ENCODE data around the gene RSRC1.

Gene RSRC1

DNA sequence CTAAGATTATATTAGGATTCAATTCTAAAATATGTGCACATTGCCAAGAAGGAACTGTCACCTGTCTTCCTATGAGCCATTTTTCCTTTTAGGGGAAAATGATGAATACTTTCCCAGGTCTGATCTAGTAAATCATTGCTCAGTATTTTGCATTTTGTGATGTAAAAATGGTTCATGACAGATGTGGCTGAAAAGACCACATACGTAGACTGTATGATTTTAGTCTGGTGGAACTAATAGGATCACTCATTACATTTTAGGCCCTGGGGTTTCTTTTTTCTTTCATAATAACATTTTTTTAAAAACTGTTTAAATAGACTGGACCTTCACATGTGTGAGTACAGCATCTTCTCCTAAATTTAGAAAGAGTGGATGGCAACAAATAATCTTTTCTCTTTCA is 259.4 kb downstream of the RSRC1 start:
- no peaks in the 10 kb centered on the region for H3K4me1 ChIP-seq (ENCODE audit: control insufficient read depth, insufficient read depth, low read depth, low read length)
- no peaks in the 10 kb centered on the region for H3K36me3 ChIP-seq (ENCODE audit: control insufficient read depth in 1 of 2, insufficient read depth in 2 of 2, low read depth in 1 of 2, low read length in 2 of 2)
- H3K79me1 ChIP-seq (replicated peaks; ENCODE audit: low read length, poor library complexity, severe bottlenecking), result no peaks in the 10 kb centered on the region
- no peak overlapping the region for H2AK5ac ChIP-seq (ENCODE audit: low read length, severe bottlenecking)
- no peak for DNase-seq
- H3K18ac ChIP-seq (ENCODE audit: low read depth in 1 of 2, low read length in 2 of 2), result no peak overlapping the region
- no peak overlapping the region for H2BK120ac ChIP-seq (ENCODE audit: low read depth, low read length)
- H2AFZ ChIP-seq (ENCODE audit: low read depth, low read length), result no peak overlapping the region
- no peak overlapping the region for H2BK15ac ChIP-seq (ENCODE audit: low read depth, poor library complexity, severe bottlenecking)
- no peak overlapping the region for H3K9ac ChIP-seq (ENCODE audit: low read length)
- no peak overlapping the region for H3K4me3 ChIP-seq (ENCODE audit: insufficient read depth in 1 of 2, low read depth in 1 of 2, low read length in 2 of 2)
- H3K9me3 ChIP-seq (ENCODE audit: control insufficient read depth, low read length), result peaks cover 3% of the 10 kb centered on the region
- no peak overlapping the region for H3K4ac ChIP-seq (ENCODE audit: low read depth in 1 of 2, low read length in 2 of 2)
- H4K8ac ChIP-seq (ENCODE audit: low read length), result no peak overlapping the region
- no peak overlapping the region for H3K4me2 ChIP-seq (ENCODE audit: low read length, poor library complexity, severe bottlenecking)
- WGBS, result no CpG with 5 or more reads among the region's 1 CpG
- no peak overlapping the region for H3K27ac ChIP-seq (ENCODE audit: low read length, poor library complexity, severe bottlenecking)
- H2BK12ac ChIP-seq (ENCODE audit: low read length in 2 of 2), result no peak overlapping the region
- H3K23ac ChIP-seq (ENCODE audit: low read length in 2 of 2), result no peak overlapping the region
- H3K14ac ChIP-seq (ENCODE audit: low read length in 2 of 2), result no peak overlapping the region
- no peak overlapping the region for H4K91ac ChIP-seq (ENCODE audit: low read length)
- H3K27me3 ChIP-seq (ENCODE audit: control insufficient read depth in 1 of 2, insufficient read depth in 1 of 2, low read length in 2 of 2), result no peaks in the 10 kb centered on the region
- H2BK5ac ChIP-seq (ENCODE audit: low read depth, low read length, poor library complexity, severe bottlenecking), result no peak overlapping the region

DNA sequence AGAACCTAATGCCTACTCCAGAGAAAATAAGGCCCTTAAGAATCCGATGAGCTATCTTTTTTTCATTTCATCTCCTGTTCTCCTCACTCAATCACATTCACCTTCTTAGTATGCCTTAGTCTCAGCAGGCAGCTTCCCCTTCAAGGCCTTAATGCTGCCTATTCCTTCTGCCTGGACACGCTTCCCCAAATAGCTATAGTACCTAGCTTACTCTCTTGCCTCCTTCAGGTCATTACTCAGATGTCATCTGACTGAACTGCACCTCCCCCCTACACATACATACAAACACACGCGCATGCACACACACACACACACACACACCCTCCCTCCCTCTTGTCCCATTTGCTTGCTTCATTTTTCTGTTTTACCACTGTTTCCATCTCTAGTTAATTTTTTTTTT is 269.6 kb downstream of the RSRC1 start:
- H4K91ac ChIP-seq (ENCODE audit: low read length), result no peak overlapping the region
- H2BK120ac ChIP-seq (ENCODE audit: low read depth, low read length), result no peak overlapping the region
- H3K14ac ChIP-seq (ENCODE audit: low read length in 2 of 2), result no peak overlapping the region
- DNase-seq, result no peak
- no peak overlapping the region for H2AFZ ChIP-seq (ENCODE audit: low read depth, low read length)
- H2AK5ac ChIP-seq (ENCODE audit: low read length, severe bottlenecking), result no peak overlapping the region
- H2BK15ac ChIP-seq (ENCODE audit: low read depth, poor library complexity, severe bottlenecking), result no peak overlapping the region
- no peak overlapping the region for H3K4me2 ChIP-seq (ENCODE audit: low read length, poor library complexity, severe bottlenecking)
- no peaks in the 10 kb centered on the region for H3K4me1 ChIP-seq (ENCODE audit: control insufficient read depth, insufficient read depth, low read depth, low read length)
- H3K4me3 ChIP-seq (ENCODE audit: insufficient read depth in 1 of 2, low read depth in 1 of 2, low read length in 2 of 2), result no peak overlapping the region
- H3K27ac ChIP-seq (ENCODE audit: low read length, poor library complexity, severe bottlenecking), result no peak overlapping the region
- no peak overlapping the region for H4K8ac ChIP-seq (ENCODE audit: low read length)
- no peak overlapping the region for H2BK12ac ChIP-seq (ENCODE audit: low read length in 2 of 2)
- peak overlapping the region in 1 of 2 experiments; percentile 48 for H3K18ac ChIP-seq (ENCODE audit: low read depth in 1 of 2, low read length in 2 of 2)
- H3K79me1 ChIP-seq (replicated peaks; ENCODE audit: low read length, poor library complexity, severe bottlenecking), result peaks cover 6% of the 10 kb centered on the region
- H2BK5ac ChIP-seq (ENCODE audit: low read depth, low read length, poor library complexity, severe bottlenecking), result no peak overlapping the region
- WGBS, result 88% methylated on average over 4 of the region's 4 CpGs
- no peaks in the 10 kb centered on the region for H3K36me3 ChIP-seq (ENCODE audit: control insufficient read depth in 1 of 2, insufficient read depth in 2 of 2, low read depth in 1 of 2, low read length in 2 of 2)
- no peak overlapping the region for H3K9ac ChIP-seq (ENCODE audit: low read length)
- no peak overlapping the region for H3K23ac ChIP-seq (ENCODE audit: low read length in 2 of 2)
- no peak overlapping the region for H3K4ac ChIP-seq (ENCODE audit: low read depth in 1 of 2, low read length in 2 of 2)
- H3K9me3 ChIP-seq (ENCODE audit: control insufficient read depth, low read length), result no peaks in the 10 kb centered on the region
- H3K27me3 ChIP-seq (ENCODE audit: control insufficient read depth in 1 of 2, insufficient read depth in 1 of 2, low read length in 2 of 2), result no peaks in the 10 kb centered on the region

DNA sequence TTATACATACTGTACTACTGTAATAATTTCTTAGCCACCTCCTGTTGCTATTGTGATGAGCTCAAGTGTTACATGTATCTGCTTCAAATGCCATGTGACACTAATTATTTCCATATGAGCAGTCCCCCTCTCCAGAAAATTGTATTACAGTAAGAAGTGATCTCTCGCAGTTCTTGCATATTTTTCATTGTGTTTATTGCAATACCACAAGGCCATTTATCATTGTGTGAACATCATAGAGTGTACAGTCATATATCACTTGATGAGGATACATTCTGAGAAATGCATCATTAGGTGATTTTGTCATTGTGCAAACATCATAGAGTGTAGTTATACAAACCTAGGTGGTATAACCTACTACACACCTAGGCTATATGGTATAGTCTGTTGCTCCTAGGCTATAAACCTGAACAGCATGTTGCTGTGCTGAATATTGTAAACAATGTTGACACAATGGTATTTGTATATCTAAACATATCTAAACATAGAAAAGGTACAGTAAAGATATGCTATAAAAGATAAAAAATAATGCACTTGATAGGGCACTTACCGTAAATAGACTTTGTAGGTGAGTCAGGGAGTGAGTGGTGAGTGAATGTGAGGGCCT is 271.5 kb downstream of the RSRC1 start:
- Histone ChIP-seq H2BK5ac (ENCODE audit: low read depth, low read length, poor library complexity, severe bottlenecking) (no peak overlapping the region), H3K9ac (ENCODE audit: low read length) (no peak overlapping the region), H3K9me3 (ENCODE audit: control insufficient read depth, low read length) (no peaks in the 10 kb centered on the region), H3K4ac (ENCODE audit: low read depth in 1 of 2, low read length in 2 of 2) (no peak overlapping the region), H2BK12ac (ENCODE audit: low read length in 2 of 2) (no peak overlapping the region), H4K8ac (ENCODE audit: low read length) (no peak overlapping the region), H4K91ac (ENCODE audit: low read length) (no peak overlapping the region), H3K4me1 (ENCODE audit: control insufficient read depth, insufficient read depth, low read depth, low read length) (no peaks in the 10 kb centered on the region), H3K14ac (ENCODE audit: low read length in 2 of 2) (no peak overlapping the region), H3K27me3 (ENCODE audit: control insufficient read depth in 1 of 2, insufficient read depth in 1 of 2, low read length in 2 of 2) (no peaks in the 10 kb centered on the region), H3K4me2 (ENCODE audit: low read length, poor library complexity, severe bottlenecking) (no peak overlapping the region), H3K4me3 (ENCODE audit: insufficient read depth in 1 of 2, low read depth in 1 of 2, low read length in 2 of 2) (no peak overlapping the region), H3K36me3 (ENCODE audit: control insufficient read depth in 1 of 2, insufficient read depth in 2 of 2, low read depth in 1 of 2, low read length in 2 of 2) (no peaks in the 10 kb centered on the region), H2BK15ac (ENCODE audit: low read depth, poor library complexity, severe bottlenecking) (no peak overlapping the region), H3K79me1 (replicated peaks; ENCODE audit: low read length, poor library complexity, severe bottlenecking) (peaks cover 6% of the 10 kb centered on the region), H3K27ac (ENCODE audit: low read length, poor library complexity, severe bottlenecking) (no peak overlapping the region), H2BK120ac (ENCODE audit: low read depth, low read length) (no peak overlapping the region), H3K18ac (ENCODE audit: low read depth in 1 of 2, low read length in 2 of 2) (no peak overlapping the region), H3K23ac (ENCODE audit: low read length in 2 of 2) (no peak overlapping the region), H2AK5ac (ENCODE audit: low read length, severe bottlenecking) (no peak overlapping the region), H2AFZ (ENCODE audit: low read depth, low read length) (no peak overlapping the region)
- WGBS, result no CpG with 5 or more reads among the region's 2 CpGs
- no peak for DNase-seq

DNA sequence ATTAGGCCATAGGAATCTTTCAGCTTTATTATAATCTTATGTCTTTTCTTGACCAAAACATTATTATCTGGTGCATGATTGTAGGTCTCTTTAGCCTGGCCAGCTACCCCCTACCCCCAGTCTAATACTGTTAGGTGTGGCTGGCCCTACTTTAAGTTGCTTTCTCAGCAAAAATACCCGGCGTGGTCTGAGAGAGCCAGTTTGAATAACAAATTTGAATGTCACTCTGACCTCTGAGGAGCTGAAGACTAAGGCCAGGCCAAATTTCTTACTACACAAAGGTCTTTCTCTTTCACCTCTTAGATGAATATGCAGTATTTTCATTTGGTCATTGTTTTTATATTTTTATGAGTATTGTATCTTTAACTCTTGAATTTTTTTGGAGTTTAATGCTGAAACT is 272.6 kb downstream of the RSRC1 start:
- no peaks in the 10 kb centered on the region for H3K9me3 ChIP-seq (ENCODE audit: control insufficient read depth, low read length)
- H3K27ac ChIP-seq (ENCODE audit: low read length, poor library complexity, severe bottlenecking), result no peak overlapping the region
- no peaks in the 10 kb centered on the region for H3K27me3 ChIP-seq (ENCODE audit: control insufficient read depth in 1 of 2, insufficient read depth in 1 of 2, low read length in 2 of 2)
- H2BK12ac ChIP-seq (ENCODE audit: low read length in 2 of 2), result no peak overlapping the region
- H3K4me1 ChIP-seq (ENCODE audit: control insufficient read depth, insufficient read depth, low read depth, low read length), result no peaks in the 10 kb centered on the region
- H2AK5ac ChIP-seq (ENCODE audit: low read length, severe bottlenecking), result no peak overlapping the region
- no peak overlapping the region for H2AFZ ChIP-seq (ENCODE audit: low read depth, low read length)
- H3K23ac ChIP-seq (ENCODE audit: low read length in 2 of 2), result no peak overlapping the region
- H3K4me3 ChIP-seq (ENCODE audit: insufficient read depth in 1 of 2, low read depth in 1 of 2, low read length in 2 of 2), result no peak overlapping the region
- H3K14ac ChIP-seq (ENCODE audit: low read length in 2 of 2), result no peak overlapping the region
- no peak overlapping the region for H4K91ac ChIP-seq (ENCODE audit: low read length)
- no peak overlapping the region for H2BK5ac ChIP-seq (ENCODE audit: low read depth, low read length, poor library complexity, severe bottlenecking)
- H3K9ac ChIP-seq (ENCODE audit: low read length), result no peak overlapping the region
- no peak for DNase-seq
- no peak overlapping the region for H3K4ac ChIP-seq (ENCODE audit: low read depth in 1 of 2, low read length in 2 of 2)
- H4K8ac ChIP-seq (ENCODE audit: low read length), result no peak overlapping the region
- no peak overlapping the region for H3K18ac ChIP-seq (ENCODE audit: low read depth in 1 of 2, low read length in 2 of 2)
- H2BK120ac ChIP-seq (ENCODE audit: low read depth, low read length), result no peak overlapping the region
- no peaks in the 10 kb centered on the region for H3K36me3 ChIP-seq (ENCODE audit: control insufficient read depth in 1 of 2, insufficient read depth in 2 of 2, low read depth in 1 of 2, low read length in 2 of 2)
- H3K79me1 ChIP-seq (replicated peaks; ENCODE audit: low read length, poor library complexity, severe bottlenecking), result peaks cover 6% of the 10 kb centered on the region
- no peak overlapping the region for H2BK15ac ChIP-seq (ENCODE audit: low read depth, poor library complexity, severe bottlenecking)
- WGBS, result 89% methylated on average over 2 of the region's 2 CpGs
- no peak overlapping the region for H3K4me2 ChIP-seq (ENCODE audit: low read length, poor library complexity, severe bottlenecking)

All from mesenchymal stem cell (in vitro differentiated cells and primary cell).